ENCODE results near the gene DACH1.
A peak's percentile ranks its signal among the peaks of the same experiment; 100 is the strongest.

The DACH1 gene

GRCh38 chr13:71798707-71799106 is 68.3 kb downstream of the DACH1 start (continued):
- TF ChIP-seq ZNF114 (tag by site-specific recombination; IDR thresholded peaks at IDR 0.05), result no peak
- TF ChIP-seq KLF16 (tag by site-specific recombination; IDR thresholded peaks at IDR 0.05), result no peak
- 0 out of 2 replicates have a peak, but pooled peaks have one; percentile 20 for TF ChIP-seq ZNF596 (tag by site-specific recombination; IDR thresholded peaks at IDR 0.05)
- no peak for TF ChIP-seq ZNF350 (tag by site-specific recombination; IDR thresholded peaks at IDR 0.05)
- TF ChIP-seq ZNF157 (tag by site-specific recombination; IDR thresholded peaks at IDR 0.05), result no peak
- TF ChIP-seq GLIS2 (tag by site-specific recombination; IDR thresholded peaks at IDR 0.05), result no peak
- TF ChIP-seq, protein P1, sequence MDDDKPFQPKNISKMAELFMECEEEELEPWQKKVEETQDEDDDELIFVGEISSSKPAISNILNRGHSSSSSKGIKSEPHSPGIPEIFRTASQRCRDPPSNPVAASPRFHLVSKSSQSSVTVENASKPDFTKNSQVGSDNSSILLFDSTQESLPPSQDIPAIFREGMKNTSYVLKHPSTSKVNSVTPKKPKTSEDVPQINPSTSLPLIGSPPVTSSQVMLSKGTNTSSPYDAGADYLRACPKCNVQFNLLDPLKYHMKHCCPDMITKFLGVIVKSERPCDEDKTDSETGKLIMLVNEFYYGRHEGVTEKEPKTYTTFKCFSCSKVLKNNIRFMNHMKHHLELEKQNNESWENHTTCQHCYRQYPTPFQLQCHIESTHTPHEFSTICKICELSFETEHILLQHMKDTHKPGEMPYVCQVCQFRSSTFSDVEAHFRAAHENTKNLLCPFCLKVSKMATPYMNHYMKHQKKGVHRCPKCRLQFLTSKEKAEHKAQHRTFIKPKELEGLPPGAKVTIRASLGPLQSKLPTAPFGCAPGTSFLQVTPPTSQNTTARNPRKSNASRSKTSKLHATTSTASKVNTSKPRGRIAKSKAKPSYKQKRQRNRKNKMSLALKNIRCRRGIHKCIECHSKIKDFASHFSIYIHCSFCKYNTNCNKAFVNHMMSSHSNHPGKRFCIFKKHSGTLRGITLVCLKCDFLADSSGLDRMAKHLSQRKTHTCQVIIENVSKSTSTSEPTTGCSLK (tag by site-specific recombination; IDR thresholded peaks at IDR 0.05), result no peak
- TF ChIP-seq ZBTB17 (tag by site-specific recombination; IDR thresholded peaks at IDR 0.05), result 0 out of 2 replicates have a peak, but pooled peaks have one; percentile 10
- no peak for TF ChIP-seq KLF7 (tag by site-specific recombination; IDR thresholded peaks at IDR 0.05; ENCODE audit: borderline replicate concordance)
- TF ChIP-seq ZNF2 (tag by site-specific recombination; IDR thresholded peaks at IDR 0.05), result no peak
- TF ChIP-seq SCRT2 (tag by site-specific recombination; IDR thresholded peaks at IDR 0.05), result no peak
- no peak for TF ChIP-seq ATF2 (tag by site-specific recombination; IDR thresholded peaks at IDR 0.05; ENCODE audit: low read depth)
- TF ChIP-seq ZNF16 (tag by site-specific recombination; IDR thresholded peaks at IDR 0.05; ENCODE audit: low read depth), result no peak
- TF ChIP-seq ZNF677 (tag by site-specific recombination; IDR thresholded peaks at IDR 0.05), result no peak
- no peak for TF ChIP-seq ZNF449 (tag by site-specific recombination; IDR thresholded peaks at IDR 0.05)
- no peak for TF ChIP-seq YY1 (tag by site-specific recombination; IDR thresholded peaks at IDR 0.05)
- TF ChIP-seq, protein P2, sequence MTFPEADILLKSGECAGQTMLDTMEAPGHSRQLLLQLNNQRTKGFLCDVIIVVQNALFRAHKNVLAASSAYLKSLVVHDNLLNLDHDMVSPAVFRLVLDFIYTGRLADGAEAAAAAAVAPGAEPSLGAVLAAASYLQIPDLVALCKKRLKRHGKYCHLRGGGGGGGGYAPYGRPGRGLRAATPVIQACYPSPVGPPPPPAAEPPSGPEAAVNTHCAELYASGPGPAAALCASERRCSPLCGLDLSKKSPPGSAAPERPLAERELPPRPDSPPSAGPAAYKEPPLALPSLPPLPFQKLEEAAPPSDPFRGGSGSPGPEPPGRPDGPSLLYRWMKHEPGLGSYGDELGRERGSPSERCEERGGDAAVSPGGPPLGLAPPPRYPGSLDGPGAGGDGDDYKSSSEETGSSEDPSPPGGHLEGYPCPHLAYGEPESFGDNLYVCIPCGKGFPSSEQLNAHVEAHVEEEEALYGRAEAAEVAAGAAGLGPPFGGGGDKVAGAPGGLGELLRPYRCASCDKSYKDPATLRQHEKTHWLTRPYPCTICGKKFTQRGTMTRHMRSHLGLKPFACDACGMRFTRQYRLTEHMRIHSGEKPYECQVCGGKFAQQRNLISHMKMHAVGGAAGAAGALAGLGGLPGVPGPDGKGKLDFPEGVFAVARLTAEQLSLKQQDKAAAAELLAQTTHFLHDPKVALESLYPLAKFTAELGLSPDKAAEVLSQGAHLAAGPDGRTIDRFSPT (tag by site-specific recombination; IDR thresholded peaks at IDR 0.05), result no peak
- no peak for TF ChIP-seq ZNF623 (tag by site-specific recombination; IDR thresholded peaks at IDR 0.05)
- no peak for TF ChIP-seq ZNF140 (tag by site-specific recombination; IDR thresholded peaks at IDR 0.05)

GRCh38 chr13:71797517-71797916 is 69.5 kb downstream of the DACH1 start:
- ChIA-PET CTCF (interaction anchor here (0.7 to 1.0 kb wide), 2 partner anchors 52 to 82 kb away, joined by 3 read pairs; no protein-coding TSS in a partner anchor), POLR2A (no interaction called here)
- no peak overlapping the region for H3K27ac ChIP-seq (ENCODE audit: extremely low read depth, low read depth, low read length)
- no peak overlapping the region for H3K4me3 ChIP-seq (ENCODE audit: low read depth, low read length)
- H3K36me3 ChIP-seq (ENCODE audit: control insufficient read depth in 2 of 2, insufficient read depth in 1 of 2, low read length in 2 of 2), result no peaks in the 10 kb centered on the region
- H3K4me1 ChIP-seq (ENCODE audit: control insufficient read depth, insufficient read depth, low read length), result no peaks in the 10 kb centered on the region; the same call in 1 of the 2 replicates
- H3K9me3 ChIP-seq (ENCODE audit: control insufficient read depth, insufficient read depth, low read depth, low read length), result no peaks in the 10 kb centered on the region
- TF ChIP-seq ZEB2 (tag by site-specific recombination; IDR thresholded peaks at IDR 0.05) (0 out of 2 replicates have a peak, but pooled peaks have one; percentile 18), ZNF24 (tag by site-specific recombination; IDR thresholded peaks at IDR 0.05) (no peak), ZNF514 (tag by site-specific recombination; IDR thresholded peaks at IDR 0.05) (no peak), ZNF747 (tag by site-specific recombination; IDR thresholded peaks at IDR 0.05) (no peak), PRDM6 (tag by site-specific recombination; IDR thresholded peaks at IDR 0.05) (no peak; the same call in 1 of the 2 replicates), ZNF302 (tag by site-specific recombination; IDR thresholded peaks at IDR 0.05; ENCODE audit: low read depth) (no peak)
- TF ChIP-seq, protein P2 (tag by site-specific recombination; IDR thresholded peaks at IDR 0.05), result no peak
- TF ChIP-seq, protein P3, sequence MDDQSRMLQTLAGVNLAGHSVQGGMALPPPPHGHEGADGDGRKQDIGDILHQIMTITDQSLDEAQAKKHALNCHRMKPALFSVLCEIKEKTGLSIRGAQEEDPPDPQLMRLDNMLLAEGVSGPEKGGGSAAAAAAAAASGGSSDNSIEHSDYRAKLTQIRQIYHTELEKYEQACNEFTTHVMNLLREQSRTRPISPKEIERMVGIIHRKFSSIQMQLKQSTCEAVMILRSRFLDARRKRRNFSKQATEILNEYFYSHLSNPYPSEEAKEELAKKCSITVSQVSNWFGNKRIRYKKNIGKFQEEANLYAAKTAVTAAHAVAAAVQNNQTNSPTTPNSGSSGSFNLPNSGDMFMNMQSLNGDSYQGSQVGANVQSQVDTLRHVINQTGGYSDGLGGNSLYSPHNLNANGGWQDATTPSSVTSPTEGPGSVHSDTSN (CRISPR knock-in tag; IDR thresholded peaks at IDR 0.05), result no peak
